ENCODE results near the gene STRADA.

STRADA gene

DNA sequence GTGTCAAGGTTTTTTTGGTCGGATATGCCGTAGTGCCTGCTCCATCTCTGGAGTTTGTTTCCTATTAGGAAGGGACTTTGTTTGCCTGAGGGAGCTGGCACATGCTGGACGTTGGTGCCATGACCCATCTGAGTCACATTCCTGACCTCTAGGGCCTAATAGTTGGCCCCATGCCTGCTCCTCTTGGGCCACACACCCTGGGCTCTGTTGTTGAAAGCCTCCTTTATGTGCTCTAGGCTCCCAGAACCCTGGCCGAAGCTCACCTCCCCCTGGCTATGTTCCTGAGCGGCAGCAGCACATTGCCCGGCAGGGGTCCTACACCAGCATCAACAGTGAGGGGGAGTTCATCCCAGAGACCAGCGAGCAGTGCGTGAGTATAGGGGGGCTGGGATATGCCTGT is 60.1 kb downstream of the STRADA start:
- no peak overlapping the region for H3K4me3 ChIP-seq (ENCODE audit: low read depth, low read length)
- TF ChIP-seq, protein P1, sequence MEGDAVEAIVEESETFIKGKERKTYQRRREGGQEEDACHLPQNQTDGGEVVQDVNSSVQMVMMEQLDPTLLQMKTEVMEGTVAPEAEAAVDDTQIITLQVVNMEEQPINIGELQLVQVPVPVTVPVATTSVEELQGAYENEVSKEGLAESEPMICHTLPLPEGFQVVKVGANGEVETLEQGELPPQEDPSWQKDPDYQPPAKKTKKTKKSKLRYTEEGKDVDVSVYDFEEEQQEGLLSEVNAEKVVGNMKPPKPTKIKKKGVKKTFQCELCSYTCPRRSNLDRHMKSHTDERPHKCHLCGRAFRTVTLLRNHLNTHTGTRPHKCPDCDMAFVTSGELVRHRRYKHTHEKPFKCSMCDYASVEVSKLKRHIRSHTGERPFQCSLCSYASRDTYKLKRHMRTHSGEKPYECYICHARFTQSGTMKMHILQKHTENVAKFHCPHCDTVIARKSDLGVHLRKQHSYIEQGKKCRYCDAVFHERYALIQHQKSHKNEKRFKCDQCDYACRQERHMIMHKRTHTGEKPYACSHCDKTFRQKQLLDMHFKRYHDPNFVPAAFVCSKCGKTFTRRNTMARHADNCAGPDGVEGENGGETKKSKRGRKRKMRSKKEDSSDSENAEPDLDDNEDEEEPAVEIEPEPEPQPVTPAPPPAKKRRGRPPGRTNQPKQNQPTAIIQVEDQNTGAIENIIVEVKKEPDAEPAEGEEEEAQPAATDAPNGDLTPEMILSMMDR (IDR thresholded peaks at IDR 0.05; ENCODE audit: low read depth, low read length), result no peak

DNA sequence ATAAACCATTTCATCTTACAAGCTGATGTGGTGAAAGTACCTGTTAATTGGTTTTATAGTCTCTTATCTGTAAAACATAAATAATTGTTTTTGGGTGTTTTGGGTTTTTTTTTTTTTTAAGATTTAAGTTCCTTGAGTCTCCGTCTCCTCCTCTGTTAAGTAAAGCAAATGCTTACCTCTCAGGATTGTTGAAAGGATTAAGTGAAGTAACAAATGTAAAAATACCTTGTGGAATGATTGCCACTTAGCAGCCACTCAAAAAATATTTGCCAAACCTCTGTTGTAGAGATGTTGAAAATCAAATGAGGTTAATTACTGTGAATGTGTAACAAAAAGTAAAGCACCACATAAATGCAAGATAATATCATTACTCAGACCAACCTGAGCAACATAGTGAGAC is 60.9 kb downstream of the STRADA start:
- TF ChIP-seq, protein P1 (IDR thresholded peaks at IDR 0.05; ENCODE audit: low read depth, low read length), result no peak
- H3K4me3 ChIP-seq (ENCODE audit: low read depth, low read length), result no peak overlapping the region

DNA sequence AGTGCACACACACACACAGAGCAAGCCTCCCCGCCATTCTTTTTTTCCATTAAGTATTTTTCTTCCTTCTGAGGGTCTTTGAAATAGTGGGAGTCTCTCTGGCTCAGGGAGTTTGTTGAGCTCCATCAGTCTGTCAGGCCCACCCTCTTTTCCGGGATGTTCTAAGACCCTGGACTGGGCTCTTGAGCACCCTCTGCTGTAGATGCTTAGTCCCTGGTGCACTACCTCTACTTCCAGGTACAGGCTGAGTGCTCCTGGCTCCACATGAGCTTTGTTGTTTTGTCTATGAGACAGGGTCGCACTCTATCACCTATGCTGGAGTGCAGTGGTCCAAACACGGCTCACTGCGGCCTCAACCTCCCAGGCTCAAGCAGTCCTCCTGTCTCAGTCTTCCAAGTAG is 62.4 kb downstream of the STRADA start:
- TF ChIP-seq, protein P1 (IDR thresholded peaks at IDR 0.05; ENCODE audit: low read depth, low read length), result no peak
- H3K4me3 ChIP-seq (ENCODE audit: low read depth, low read length), result no peak overlapping the region

DNA sequence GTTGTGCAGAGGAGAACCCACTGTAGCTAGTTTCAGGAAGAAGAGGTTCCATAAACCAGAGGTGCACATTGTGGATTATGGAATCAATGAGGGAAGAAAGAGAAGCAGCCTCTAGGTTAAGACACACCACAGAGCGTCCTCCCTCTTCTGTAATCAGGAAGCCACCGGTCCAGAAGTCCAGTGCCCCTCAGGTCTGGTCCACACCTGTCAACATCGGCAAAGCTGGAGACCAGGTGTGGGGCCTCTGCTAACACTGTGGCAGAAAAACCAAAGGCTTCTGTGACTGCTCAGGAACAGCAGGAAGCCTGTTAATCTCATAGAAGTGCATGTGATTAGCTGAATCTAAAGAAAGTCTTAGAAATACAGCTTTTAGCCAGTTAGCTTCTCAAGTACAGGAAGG is 65.0 kb downstream of the STRADA start:
- H3K4me3 ChIP-seq (ENCODE audit: low read depth, low read length), result no peak overlapping the region
- TF ChIP-seq, protein P1 (IDR thresholded peaks at IDR 0.05; ENCODE audit: low read depth, low read length), result no peak

DNA sequence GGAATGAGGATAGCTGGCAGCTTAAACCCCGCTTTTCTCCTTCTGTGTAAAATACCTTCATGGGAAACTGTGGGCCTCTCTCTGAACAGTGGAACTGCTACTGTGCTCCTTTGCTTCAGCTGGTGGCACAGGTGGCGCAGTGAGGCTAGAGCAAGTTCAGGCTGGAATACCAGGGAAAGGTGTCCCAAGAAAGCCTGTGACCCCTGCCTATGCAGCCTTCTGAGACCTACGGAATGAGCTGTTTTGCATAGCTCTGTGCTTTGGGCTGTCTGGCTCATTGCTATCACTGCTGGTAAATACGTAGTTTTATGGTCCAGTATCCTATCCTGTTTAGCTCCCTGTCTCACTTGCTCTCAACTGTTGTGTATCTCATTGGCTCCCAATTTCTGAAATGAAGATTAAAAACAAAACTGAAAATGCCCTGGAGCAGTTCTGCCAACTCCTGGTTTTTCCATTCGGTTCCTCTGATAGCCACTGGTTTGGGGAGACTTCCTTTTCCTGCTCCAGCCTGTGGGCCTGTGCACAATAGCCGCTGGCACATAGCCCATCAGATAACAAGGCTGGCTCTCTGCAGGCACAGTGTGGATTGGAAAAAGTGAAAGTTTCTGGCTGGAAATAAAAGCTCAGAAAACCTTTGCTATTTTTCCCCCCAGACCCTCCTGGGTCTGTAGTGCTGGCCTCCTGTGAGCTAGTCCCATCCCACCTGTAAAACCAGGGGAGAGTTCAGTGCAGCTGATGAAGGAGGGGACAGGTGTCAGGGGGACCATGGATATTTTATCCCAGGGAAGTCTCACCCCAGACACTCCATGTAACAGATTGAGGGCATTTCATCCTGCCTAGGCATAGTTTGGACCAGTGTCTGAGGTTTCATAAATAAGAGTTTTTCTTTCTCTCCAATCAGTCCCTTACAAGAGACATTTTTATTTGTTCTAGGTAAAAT is 65.7 kb downstream of the STRADA start:
- TF ChIP-seq, protein P1 (IDR thresholded peaks at IDR 0.05; ENCODE audit: low read depth, low read length), result no peak
- no peak overlapping the region for H3K4me3 ChIP-seq (ENCODE audit: low read depth, low read length)

DNA sequence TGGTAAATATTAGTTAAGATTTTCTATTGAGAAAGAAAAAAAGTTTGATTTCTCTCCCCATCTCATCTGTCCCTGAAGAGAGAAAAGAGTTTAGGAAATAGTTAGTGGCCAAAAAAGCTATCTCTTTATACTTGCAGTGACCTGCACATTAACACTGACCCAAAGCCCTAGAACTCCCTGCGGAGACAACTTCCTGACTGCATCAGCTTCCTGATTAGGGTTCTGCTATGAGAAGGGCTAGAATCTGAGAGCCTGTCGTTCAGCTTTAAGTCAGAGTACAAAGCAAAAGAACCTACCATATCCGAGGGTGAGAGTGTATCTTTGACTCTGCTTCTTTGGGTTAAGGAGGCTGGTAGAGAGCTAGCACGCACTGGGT is 66.4 kb downstream of the STRADA start:
- no peak overlapping the region for H3K4me3 ChIP-seq (ENCODE audit: low read depth, low read length)
- TF ChIP-seq, protein P1 (IDR thresholded peaks at IDR 0.05; ENCODE audit: low read depth, low read length), result no peak

DNA sequence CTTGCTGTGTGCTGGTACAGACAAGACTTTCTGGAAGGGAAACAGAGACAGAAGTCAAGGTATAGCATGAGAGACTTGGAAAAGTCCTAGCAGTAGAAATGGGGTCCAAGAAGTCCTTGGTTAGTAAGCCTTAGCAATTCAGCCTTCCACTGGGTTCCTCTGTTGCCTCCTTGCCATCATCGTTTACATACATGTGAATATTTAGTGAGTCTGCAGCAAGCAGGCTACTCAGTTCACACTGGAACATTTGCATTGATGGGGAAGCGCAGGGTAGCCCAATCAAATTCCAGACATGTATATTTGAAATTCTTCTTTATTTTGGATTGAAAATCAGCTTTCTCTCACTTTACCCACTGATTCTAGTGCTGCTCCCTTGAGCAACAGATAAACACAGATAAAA is 68.7 kb downstream of the STRADA start:
- TF ChIP-seq, protein P1 (IDR thresholded peaks at IDR 0.05; ENCODE audit: low read depth, low read length), result no peak
- no peak overlapping the region for H3K4me3 ChIP-seq (ENCODE audit: low read depth, low read length)

Measured in WI38 (cell line).